ENCODE data around the gene TRIM72.
"Not testable (repeated sequence)": the region's sequence is repeated elsewhere in the genome, so short reads cannot be mapped to it uniquely, and the experiment has no call there.

The TRIM72 gene

GRCh38 chr16:31215287-31216162 is 1.6 kb downstream of the TRIM72 start:
- DNase-seq (ENCODE audit: low read depth in 2 of 2): no peak

- no peak for DNase-seq (ENCODE audit: low read depth in 2 of 2)
Observed at GRCh38 chr16:31216422-31217135, 2.7 kb downstream of the TRIM72 start, which contains the start of gene PYDC1. Gene PYDC1 (minus strand): TSS chr16:31217135. CDS start chr16:31217028, 107 bp downstream.

GRCh38 chr16:31217136-31217530 is 3.2 kb downstream of the TRIM72 start:
- no peak for DNase-seq (ENCODE audit: low read depth in 2 of 2)

GRCh38 chr16:31219154-31219741 is 5.3 kb downstream of the TRIM72 start:
- DNase-seq (ENCODE audit: low read depth in 2 of 2): no peak

GRCh38 chr16:31221357-31222160 is 7.6 kb downstream of the TRIM72 start:
- no peak for DNase-seq (ENCODE audit: low read depth in 2 of 2)

GRCh38 chr16:31223044-31223443 is 9.1 kb downstream of the TRIM72 start:
- DNase-seq (ENCODE audit: low read depth in 2 of 2): no peak

GRCh38 chr16:31224092-31224955 is 10.4 kb downstream of the TRIM72 start:
- DNase-seq (ENCODE audit: low read depth in 2 of 2): no peak

- no peak for DNase-seq (ENCODE audit: low read depth in 2 of 2)
Observed at GRCh38 chr16:31225193-31225592, 11.3 kb downstream of the TRIM72 start.

GRCh38 chr16:31228206-31228605 is 14.3 kb downstream of the TRIM72 start:
- no peak for DNase-seq (ENCODE audit: low read depth in 2 of 2)

- DNase-seq (ENCODE audit: low read depth in 2 of 2): no peak
Observed at GRCh38 chr16:31229501-31229900, 15.6 kb downstream of the TRIM72 start.

GRCh38 chr16:31238041-31238440 is 24.1 kb downstream of the TRIM72 start:
- no peak for DNase-seq (ENCODE audit: low read depth in 2 of 2)

GRCh38 chr16:31242206-31242605 is 28.3 kb downstream of the TRIM72 start:
- no peak for DNase-seq (ENCODE audit: low read depth in 2 of 2)

- no peak for DNase-seq (ENCODE audit: low read depth in 2 of 2)
Observed at GRCh38 chr16:31243734-31244670, 30.1 kb downstream of the TRIM72 start.

- DNase-seq (ENCODE audit: low read depth in 2 of 2): not testable (repeated sequence)
Observed at GRCh38 chr16:31245598-31245997, 31.7 kb downstream of the TRIM72 start.

- no peak for DNase-seq (ENCODE audit: low read depth in 2 of 2)
Observed at GRCh38 chr16:31246296-31246695, 32.4 kb downstream of the TRIM72 start.

GRCh38 chr16:31248344-31248743 is 34.4 kb downstream of the TRIM72 start:
- DNase-seq (ENCODE audit: low read depth in 2 of 2): no peak

GRCh38 chr16:31250782-31251384 is 37.0 kb downstream of the TRIM72 start:
- no peak for DNase-seq (ENCODE audit: low read depth in 2 of 2)

GRCh38 chr16:31251435-31251834 is 37.5 kb downstream of the TRIM72 start:
- no peak for DNase-seq (ENCODE audit: low read depth in 2 of 2)

- peak in 1 of 2 experiments; percentile 16 for DNase-seq (ENCODE audit: low read depth in 2 of 2)
Observed at GRCh38 chr16:31253642-31254045, 39.7 kb downstream of the TRIM72 start.

All from stimulated activated CD4-positive, alpha-beta T cell treated with anti-CD3 and anti-CD28 coated beads, Interleukin-12 subunit alpha, Interleukin-12 subunit beta, amount 100 ng/mL, for 24 hours (primary cell).